ENCODE data around the gene PRF1.

DNA sequence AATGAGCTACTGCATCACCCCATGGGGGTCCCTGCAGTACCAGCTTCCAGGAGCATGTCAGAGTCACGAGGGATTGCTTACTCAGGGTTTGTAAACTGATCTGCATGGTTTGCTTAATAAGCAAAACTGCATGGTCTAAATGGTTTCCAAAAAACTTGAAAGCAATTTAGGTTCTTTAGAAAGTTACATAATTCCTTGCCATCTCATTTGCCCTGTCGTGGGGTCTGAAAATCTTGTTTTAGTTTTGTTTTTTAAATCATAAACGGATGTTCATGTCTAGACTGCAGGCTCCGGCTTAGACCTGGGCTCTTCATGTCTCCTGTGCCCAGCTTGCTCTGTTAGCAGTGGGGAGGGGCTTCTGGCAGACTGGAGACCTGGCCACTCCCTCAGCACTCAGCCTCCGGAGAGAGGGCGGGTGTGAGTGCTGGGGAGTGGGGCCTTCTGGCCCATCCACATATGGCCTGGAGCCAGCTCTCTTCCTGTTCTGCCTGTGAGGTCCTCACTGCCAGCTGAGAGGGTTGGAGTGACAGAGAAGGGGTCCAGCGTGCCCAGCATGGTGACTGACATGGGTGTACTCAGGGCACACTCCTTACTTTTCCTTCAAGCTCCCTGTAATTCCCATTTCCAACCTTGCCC is 17.5 kb downstream of the PRF1 start:
- TF ChIP-seq, protein P1, sequence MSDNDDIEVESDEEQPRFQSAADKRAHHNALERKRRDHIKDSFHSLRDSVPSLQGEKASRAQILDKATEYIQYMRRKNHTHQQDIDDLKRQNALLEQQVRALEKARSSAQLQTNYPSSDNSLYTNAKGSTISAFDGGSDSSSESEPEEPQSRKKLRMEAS (IDR thresholded peaks at IDR 0.05), result no peak
- TF ChIP-seq TAF1 (conservative IDR thresholded peaks at IDR 0.05) (no peak), RAD21 (IDR thresholded peaks at IDR 0.05) (no peak), SP1 (IDR thresholded peaks at IDR 0.05) (no peak), FOXA2 (IDR thresholded peaks at IDR 0.05) (no peak), GABPA (IDR thresholded peaks at IDR 0.05 in 1 of 2, conservative IDR thresholded peaks at IDR 0.05 in 1 of 2) (no peak)
- TF ChIP-seq, protein P2, sequence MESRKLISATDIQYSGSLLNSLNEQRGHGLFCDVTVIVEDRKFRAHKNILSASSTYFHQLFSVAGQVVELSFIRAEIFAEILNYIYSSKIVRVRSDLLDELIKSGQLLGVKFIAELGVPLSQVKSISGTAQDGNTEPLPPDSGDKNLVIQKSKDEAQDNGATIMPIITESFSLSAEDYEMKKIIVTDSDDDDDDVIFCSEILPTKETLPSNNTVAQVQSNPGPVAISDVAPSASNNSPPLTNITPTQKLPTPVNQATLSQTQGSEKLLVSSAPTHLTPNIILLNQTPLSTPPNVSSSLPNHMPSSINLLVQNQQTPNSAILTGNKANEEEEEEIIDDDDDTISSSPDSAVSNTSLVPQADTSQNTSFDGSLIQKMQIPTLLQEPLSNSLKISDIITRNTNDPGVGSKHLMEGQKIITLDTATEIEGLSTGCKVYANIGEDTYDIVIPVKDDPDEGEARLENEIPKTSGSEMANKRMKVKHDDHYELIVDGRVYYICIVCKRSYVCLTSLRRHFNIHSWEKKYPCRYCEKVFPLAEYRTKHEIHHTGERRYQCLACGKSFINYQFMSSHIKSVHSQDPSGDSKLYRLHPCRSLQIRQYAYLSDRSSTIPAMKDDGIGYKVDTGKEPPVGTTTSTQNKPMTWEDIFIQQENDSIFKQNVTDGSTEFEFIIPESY (IDR thresholded peaks at IDR 0.05), result no peak
- TF ChIP-seq, protein P3, sequence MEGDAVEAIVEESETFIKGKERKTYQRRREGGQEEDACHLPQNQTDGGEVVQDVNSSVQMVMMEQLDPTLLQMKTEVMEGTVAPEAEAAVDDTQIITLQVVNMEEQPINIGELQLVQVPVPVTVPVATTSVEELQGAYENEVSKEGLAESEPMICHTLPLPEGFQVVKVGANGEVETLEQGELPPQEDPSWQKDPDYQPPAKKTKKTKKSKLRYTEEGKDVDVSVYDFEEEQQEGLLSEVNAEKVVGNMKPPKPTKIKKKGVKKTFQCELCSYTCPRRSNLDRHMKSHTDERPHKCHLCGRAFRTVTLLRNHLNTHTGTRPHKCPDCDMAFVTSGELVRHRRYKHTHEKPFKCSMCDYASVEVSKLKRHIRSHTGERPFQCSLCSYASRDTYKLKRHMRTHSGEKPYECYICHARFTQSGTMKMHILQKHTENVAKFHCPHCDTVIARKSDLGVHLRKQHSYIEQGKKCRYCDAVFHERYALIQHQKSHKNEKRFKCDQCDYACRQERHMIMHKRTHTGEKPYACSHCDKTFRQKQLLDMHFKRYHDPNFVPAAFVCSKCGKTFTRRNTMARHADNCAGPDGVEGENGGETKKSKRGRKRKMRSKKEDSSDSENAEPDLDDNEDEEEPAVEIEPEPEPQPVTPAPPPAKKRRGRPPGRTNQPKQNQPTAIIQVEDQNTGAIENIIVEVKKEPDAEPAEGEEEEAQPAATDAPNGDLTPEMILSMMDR (IDR thresholded peaks at IDR 0.05; ENCODE audit: low read depth, low read length, missing input control), result no peak
- TF ChIP-seq, protein P4, sequence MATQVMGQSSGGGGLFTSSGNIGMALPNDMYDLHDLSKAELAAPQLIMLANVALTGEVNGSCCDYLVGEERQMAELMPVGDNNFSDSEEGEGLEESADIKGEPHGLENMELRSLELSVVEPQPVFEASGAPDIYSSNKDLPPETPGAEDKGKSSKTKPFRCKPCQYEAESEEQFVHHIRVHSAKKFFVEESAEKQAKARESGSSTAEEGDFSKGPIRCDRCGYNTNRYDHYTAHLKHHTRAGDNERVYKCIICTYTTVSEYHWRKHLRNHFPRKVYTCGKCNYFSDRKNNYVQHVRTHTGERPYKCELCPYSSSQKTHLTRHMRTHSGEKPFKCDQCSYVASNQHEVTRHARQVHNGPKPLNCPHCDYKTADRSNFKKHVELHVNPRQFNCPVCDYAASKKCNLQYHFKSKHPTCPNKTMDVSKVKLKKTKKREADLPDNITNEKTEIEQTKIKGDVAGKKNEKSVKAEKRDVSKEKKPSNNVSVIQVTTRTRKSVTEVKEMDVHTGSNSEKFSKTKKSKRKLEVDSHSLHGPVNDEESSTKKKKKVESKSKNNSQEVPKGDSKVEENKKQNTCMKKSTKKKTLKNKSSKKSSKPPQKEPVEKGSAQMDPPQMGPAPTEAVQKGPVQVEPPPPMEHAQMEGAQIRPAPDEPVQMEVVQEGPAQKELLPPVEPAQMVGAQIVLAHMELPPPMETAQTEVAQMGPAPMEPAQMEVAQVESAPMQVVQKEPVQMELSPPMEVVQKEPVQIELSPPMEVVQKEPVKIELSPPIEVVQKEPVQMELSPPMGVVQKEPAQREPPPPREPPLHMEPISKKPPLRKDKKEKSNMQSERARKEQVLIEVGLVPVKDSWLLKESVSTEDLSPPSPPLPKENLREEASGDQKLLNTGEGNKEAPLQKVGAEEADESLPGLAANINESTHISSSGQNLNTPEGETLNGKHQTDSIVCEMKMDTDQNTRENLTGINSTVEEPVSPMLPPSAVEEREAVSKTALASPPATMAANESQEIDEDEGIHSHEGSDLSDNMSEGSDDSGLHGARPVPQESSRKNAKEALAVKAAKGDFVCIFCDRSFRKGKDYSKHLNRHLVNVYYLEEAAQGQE (IDR thresholded peaks at IDR 0.05), result no peak
